Fibroblast of skin of abdomen (primary cell): ENCODE data around the gene C1QTNF1.
A peak's percentile ranks its signal among the peaks of the same experiment; 100 is the strongest.

Source experiments
- DNase-seq: peaks from one replicate; pipeline ENCODE4 v3.0.0-alpha.2; 2013

The C1QTNF1 gene

GRCh38 chr17:79080761-79081290, 56.9 kb downstream of the C1QTNF1 start:
- DNase-seq, result no peak

GRCh38 chr17:79081571-79082276, 57.8 kb downstream of the C1QTNF1 start:
- no peak for DNase-seq

- DNase-seq, result peak; percentile 18
Observed at GRCh38 chr17:79082311-79083190, 58.6 kb downstream of the C1QTNF1 start.

- no peak for DNase-seq
Observed at GRCh38 chr17:79083191-79083971, 59.4 kb downstream of the C1QTNF1 start.

- no peak for DNase-seq
Observed at GRCh38 chr17:79084291-79085153, 60.6 kb downstream of the C1QTNF1 start.

GRCh38 chr17:79085154-79085920, 61.4 kb downstream of the C1QTNF1 start:
- DNase-seq, result no peak

- DNase-seq, result no peak
Observed at GRCh38 chr17:79085921-79086551, 62.1 kb downstream of the C1QTNF1 start.

GRCh38 chr17:79086609-79087427, 62.8 kb downstream of the C1QTNF1 start:
- DNase-seq, result no peak

GRCh38 chr17:79087428-79088143, 63.6 kb downstream of the C1QTNF1 start:
- DNase-seq, result peak; percentile 37

- no peak for DNase-seq
Observed at GRCh38 chr17:79088247-79088996, 64.5 kb downstream of the C1QTNF1 start.

GRCh38 chr17:79088997-79089328, 65.0 kb downstream of the C1QTNF1 start:
- no peak for DNase-seq

- DNase-seq, result no peak
Observed at GRCh38 chr17:79089720-79090442, 65.9 kb downstream of the C1QTNF1 start.

GRCh38 chr17:79090443-79091225, 66.7 kb downstream of the C1QTNF1 start:
- peak; percentile 13 for DNase-seq

- DNase-seq, result no peak
Observed at GRCh38 chr17:79091226-79091670, 67.3 kb downstream of the C1QTNF1 start.

- no peak for DNase-seq
Observed at GRCh38 chr17:79092567-79092966, 68.6 kb downstream of the C1QTNF1 start.

- no peak for DNase-seq
Observed at GRCh38 chr17:79093270-79093669, 69.3 kb downstream of the C1QTNF1 start.

- no peak for DNase-seq
Observed at GRCh38 chr17:79094261-79094660, 70.3 kb downstream of the C1QTNF1 start.
